GM20000 (cell line): ENCODE results near the gene HLA-DOA.

Experiments
- DNase-seq: peaks from one replicate; pipeline ENCODE4 v3.0.0; 2012; ENCODE audit warnings: low spot score
- CTCF ChIP-seq: IDR thresholded peaks from 2 replicates; pipeline ENCODE4 v1.5.1; 2012; ENCODE audit warnings: mild to moderate bottlenecking, control low read depth; ENCODE audit errors: extremely low read depth, missing control alignments

The HLA-DOA gene

GRCh38 chr6:33015798-33016197 is 6.4 kb upstream of the HLA-DOA start:
- no peak for TF ChIP-seq CTCF
- no peak for DNase-seq

- peak; percentile 47 for TF ChIP-seq CTCF
- DNase-seq, result peak; percentile 68
Measured at GRCh38 chr6:33014841-33015634, 5.6 kb upstream of the HLA-DOA start.

GRCh38 chr6:33013608-33014007 is 4.2 kb upstream of the HLA-DOA start:
- no peak for DNase-seq
- no peak for TF ChIP-seq CTCF

GRCh38 chr6:33010356-33010755 is 965 bp upstream of the HLA-DOA start:
- TF ChIP-seq CTCF, result no peak
- DNase-seq, result no peak

GRCh38 chr6:33007831-33008400 is 1.5 kb downstream of the HLA-DOA start:
- no peak for DNase-seq
- no peak for TF ChIP-seq CTCF

- no peak for TF ChIP-seq CTCF
- no peak for DNase-seq
Measured at GRCh38 chr6:33004940-33005339, 4.5 kb downstream of the HLA-DOA start.

GRCh38 chr6:33001685-33002084 is 7.7 kb downstream of the HLA-DOA start:
- TF ChIP-seq CTCF, result no peak
- no peak for DNase-seq
